VCaP (cell line): ENCODE data around the gene C1orf146.
"Not testable (repeated sequence)": the region's sequence is repeated elsewhere in the genome, so short reads cannot be mapped to it uniquely, and the experiment has no call there.

Experiments used
- H3K27ac ChIP-seq: fragments of 450-650 bp; 2 replicates; pipeline ENCODE4 v1.5.1; 2017
- TF ChIP-seq, protein P1 (sequence below): fragments of 450-650 bp; conservative IDR thresholded peaks from 2 replicates; pipeline ENCODE4 v1.5.1; 2017; ENCODE audit warnings: mild to moderate bottlenecking, moderate library complexity

Gene C1orf146

GRCh38 chr1:92228401-92228800, 10.7 kb downstream of the C1orf146 start:
- H3K27ac ChIP-seq: no peak overlapping the region
- TF ChIP-seq, protein P1, sequence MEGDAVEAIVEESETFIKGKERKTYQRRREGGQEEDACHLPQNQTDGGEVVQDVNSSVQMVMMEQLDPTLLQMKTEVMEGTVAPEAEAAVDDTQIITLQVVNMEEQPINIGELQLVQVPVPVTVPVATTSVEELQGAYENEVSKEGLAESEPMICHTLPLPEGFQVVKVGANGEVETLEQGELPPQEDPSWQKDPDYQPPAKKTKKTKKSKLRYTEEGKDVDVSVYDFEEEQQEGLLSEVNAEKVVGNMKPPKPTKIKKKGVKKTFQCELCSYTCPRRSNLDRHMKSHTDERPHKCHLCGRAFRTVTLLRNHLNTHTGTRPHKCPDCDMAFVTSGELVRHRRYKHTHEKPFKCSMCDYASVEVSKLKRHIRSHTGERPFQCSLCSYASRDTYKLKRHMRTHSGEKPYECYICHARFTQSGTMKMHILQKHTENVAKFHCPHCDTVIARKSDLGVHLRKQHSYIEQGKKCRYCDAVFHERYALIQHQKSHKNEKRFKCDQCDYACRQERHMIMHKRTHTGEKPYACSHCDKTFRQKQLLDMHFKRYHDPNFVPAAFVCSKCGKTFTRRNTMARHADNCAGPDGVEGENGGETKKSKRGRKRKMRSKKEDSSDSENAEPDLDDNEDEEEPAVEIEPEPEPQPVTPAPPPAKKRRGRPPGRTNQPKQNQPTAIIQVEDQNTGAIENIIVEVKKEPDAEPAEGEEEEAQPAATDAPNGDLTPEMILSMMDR: no peak

- H3K27ac ChIP-seq: no peak overlapping the region
- TF ChIP-seq, protein P1: no peak
These were observed 13.0 kb downstream of the C1orf146 start for GRCh38 chr1:92230736-92231135.

DNA sequence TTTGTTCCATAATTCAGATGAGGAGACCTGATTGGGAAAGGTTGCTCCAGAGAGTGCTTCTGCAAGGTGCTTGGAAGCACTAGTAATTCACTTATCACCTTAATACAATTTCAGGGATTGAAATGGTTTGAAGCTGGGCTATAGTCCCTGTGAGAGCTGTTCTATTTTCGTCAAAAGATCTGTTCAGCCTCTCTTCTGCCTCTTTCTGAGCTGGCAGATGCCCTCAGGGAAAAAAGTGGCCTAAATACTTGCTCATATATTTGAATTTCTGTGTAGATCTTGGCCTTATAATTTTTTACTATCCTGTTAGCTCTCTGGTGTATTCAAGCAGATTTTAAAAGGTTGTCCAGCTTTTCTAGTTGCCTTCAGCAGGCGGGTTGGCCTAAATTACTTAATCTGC, 22.3 kb downstream of the C1orf146 start:
- no peak overlapping the region for H3K27ac ChIP-seq
- TF ChIP-seq, protein P1: no peak

GRCh38 chr1:92244376-92244775, 26.7 kb downstream of the C1orf146 start:
- H3K27ac ChIP-seq: no peak overlapping the region
- TF ChIP-seq, protein P1: no peak

DNA sequence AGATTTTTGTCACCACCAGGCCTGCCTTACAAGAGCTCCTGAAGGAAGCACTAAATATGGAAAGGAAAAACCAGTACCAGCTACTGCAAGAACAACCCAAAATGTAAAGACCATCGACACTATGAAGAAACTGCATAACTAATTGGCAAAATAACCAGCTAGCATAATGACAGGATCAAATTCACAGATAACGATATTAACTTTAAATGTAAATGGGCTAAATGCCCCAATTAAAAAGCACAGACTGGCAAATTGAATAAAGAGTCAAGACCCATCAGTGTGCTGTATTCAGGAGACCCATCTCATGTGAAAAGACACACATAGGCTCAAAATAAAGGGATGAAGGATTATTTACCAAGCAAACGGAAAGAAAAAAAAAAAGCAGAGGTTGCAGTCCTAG, 37.0 kb downstream of the C1orf146 start:
- not testable (repeated sequence) for H3K27ac ChIP-seq

GRCh38 chr1:92259350-92259749, 41.6 kb downstream of the C1orf146 start:
- TF ChIP-seq, protein P1: no peak
- no peak overlapping the region for H3K27ac ChIP-seq

DNA sequence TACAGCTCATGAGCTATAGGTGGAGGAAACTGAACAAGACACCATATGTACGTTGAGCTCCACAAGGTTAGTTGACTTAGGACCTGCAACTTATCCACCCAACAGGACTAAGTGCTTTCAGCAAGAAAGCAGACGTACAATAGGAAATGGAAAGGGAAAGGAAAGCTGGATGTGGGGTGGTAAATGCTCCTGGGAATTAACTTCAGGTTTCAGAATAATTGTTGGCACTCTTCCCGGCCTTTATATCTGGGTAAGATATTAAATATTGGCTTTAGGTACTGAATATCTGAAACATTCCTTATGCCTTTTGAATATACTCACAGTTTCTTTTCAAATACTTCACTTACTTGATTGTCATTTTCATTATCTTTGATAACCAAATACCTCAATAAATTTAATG, 44.8 kb downstream of the C1orf146 start:
- H3K27ac ChIP-seq: no peak overlapping the region
- TF ChIP-seq, protein P1: no peak

- TF ChIP-seq, protein P1: no peak
- H3K27ac ChIP-seq: no peak overlapping the region
These were observed 55.3 kb downstream of the C1orf146 start for GRCh38 chr1:92273039-92273438.
